ENCODE results near the gene TMPRSS5. TPM values are rescaled to one million over a fixed set of nuclear protein-coding genes. Genes with fewer than 3 reads are reported as not detected.

Gene TMPRSS5
- total and polyA plus RNA-seq, 2 of the 13 experiments (the other 11 are each of a cell fraction or from before 2014, with no cell fraction given): 0.40 to 0.96 TPM

- BruUV-seq (replicated peaks): no TSS peak
- FAIRE-seq (no peak), DNase-seq (ENCODE audit: low spot score) (no peak), ATAC-seq (no peak)
- Histone ChIP-seq H3K4me1 (ENCODE audit: insufficient read depth, low read length) (peaks cover 37% of the 10 kb centered on the region), H3K27me3 (ENCODE audit: control insufficient read depth in 1 of 2, insufficient read depth in 2 of 2, low read length in 2 of 2) (no peaks in the 10 kb centered on the region), H3K9me3 (ENCODE audit: low read length) (no peaks in the 10 kb centered on the region), H3K27ac (ENCODE audit: extremely low read length, insufficient read depth, low read length) (no peak overlapping the region), H3K36me3 (replicated peaks in 1 of 2; ENCODE audit: control insufficient read depth in 1 of 2, insufficient read depth in 2 of 2, low read length in 2 of 2) (no peaks in the 10 kb centered on the region; a peak in 1 of 5 replicates), H3K4me2 (ENCODE audit: low read depth, low read length) (no peak overlapping the region), H4K20me1 (ENCODE audit: insufficient read depth, low read length) (no peaks in the 10 kb centered on the region), H3K9ac (ENCODE audit: insufficient read depth, low read depth, low read length) (no peak overlapping the region), H2AFZ (ENCODE audit: low read length) (no peak overlapping the region), H3K4me3 (replicated peaks in 1 of 3; ENCODE audit: insufficient read depth in 1 of 3, low read depth in 2 of 3, low read length in 3 of 3) (no peak overlapping the region), H3K79me2 (ENCODE audit: insufficient read depth, low read length) (no peaks in the 10 kb centered on the region)
- in situ Hi-C loops (cut with HindIII; ENCODE audit: extremely low pct_ligation_motif_present, low pct_unique_long_range_greater_than_20kb): loop anchor here (25.0 kb wide), 1 partner anchor 187 kb away; no protein-coding TSS in a partner anchor
- intact Hi-C loops (cut with micrococcal nuclease; ENCODE audit: unreplicated experiment): no loop called here
- POLR2A ChIA-PET: no interaction called here
- TF ChIP-seq ZNF44 (CRISPR knock-in tag; IDR thresholded peaks at IDR 0.05) (no peak), SNAPC2 (CRISPR knock-in tag; IDR thresholded peaks at IDR 0.05) (no peak), ZNF780A (CRISPR knock-in tag; IDR thresholded peaks at IDR 0.05) (no peak), CREB1 (IDR thresholded peaks at IDR 0.05) (no peak), CREB1 (CRISPR knock-in tag; IDR thresholded peaks at IDR 0.05) (no peak), PHF5A (CRISPR knock-in tag; IDR thresholded peaks at IDR 0.05; ENCODE audit: low read depth, unreplicated experiment) (no peak), MBNL3 (CRISPR knock-in tag; conservative IDR thresholded peaks at IDR 0.05) (no peak)
- CTCF ChIA-PET (ENCODE audit: low intra/inter-chr PET ratio, low total read pairs): no interaction called here
- WGBS (ENCODE audit: low lambda C conversion rate): 78% methylated on average over 3 of the region's 3 CpGs
Observed at GRCh38 chr11:113724778-113725177, 18.7 kb upstream of the TMPRSS5 start.

DNA sequence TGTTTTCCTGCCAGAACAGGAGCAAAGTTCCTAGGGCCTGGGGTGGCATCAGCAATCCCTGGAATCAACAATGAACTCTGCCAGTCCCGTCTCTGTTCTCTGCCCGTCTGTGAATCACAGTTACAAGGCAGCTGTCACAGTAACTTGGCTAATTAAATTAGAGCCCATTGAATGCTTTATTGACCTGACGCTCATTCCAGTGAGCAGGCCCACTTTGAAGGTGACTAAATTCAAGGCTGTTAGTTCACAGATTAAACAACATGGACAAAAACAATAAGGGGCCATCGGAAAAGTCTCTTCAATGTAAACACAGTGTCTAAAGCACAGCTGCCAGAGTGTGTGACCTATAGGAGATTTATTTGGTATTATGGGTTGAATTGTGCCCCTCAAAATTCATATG is 17.7 kb upstream of the TMPRSS5 start:
- Histone ChIP-seq H3K4me1 (ENCODE audit: insufficient read depth, low read length) (peaks cover 37% of the 10 kb centered on the region), H3K27me3 (ENCODE audit: control insufficient read depth in 1 of 2, insufficient read depth in 2 of 2, low read length in 2 of 2) (no peaks in the 10 kb centered on the region), H2AFZ (ENCODE audit: low read length) (no peak overlapping the region), H3K36me3 (replicated peaks in 1 of 2; ENCODE audit: control insufficient read depth in 1 of 2, insufficient read depth in 2 of 2, low read length in 2 of 2) (no peaks in the 10 kb centered on the region; a peak in 1 of 5 replicates), H3K4me3 (replicated peaks in 1 of 3; ENCODE audit: insufficient read depth in 1 of 3, low read depth in 2 of 3, low read length in 3 of 3) (no peak overlapping the region), H3K4me2 (ENCODE audit: low read depth, low read length) (no peak overlapping the region), H4K20me1 (ENCODE audit: insufficient read depth, low read length) (no peaks in the 10 kb centered on the region), H3K27ac (ENCODE audit: extremely low read length, insufficient read depth, low read length) (no peak overlapping the region), H3K9ac (ENCODE audit: insufficient read depth, low read depth, low read length) (no peak overlapping the region), H3K9me3 (ENCODE audit: low read length) (no peaks in the 10 kb centered on the region), H3K79me2 (ENCODE audit: insufficient read depth, low read length) (no peaks in the 10 kb centered on the region)
- DNase-seq (ENCODE audit: low spot score) (peak; percentile 5), FAIRE-seq (no peak), ATAC-seq (peak; percentile 31; the same call in 1 of the 3 replicates)
- CTCF ChIA-PET (ENCODE audit: low intra/inter-chr PET ratio, low total read pairs): no interaction called here
- POLR2A ChIA-PET: no interaction called here
- WGBS (ENCODE audit: low lambda C conversion rate): 35% methylated on average over 4 of the region's 4 CpGs
- intact Hi-C loops (cut with micrococcal nuclease; ENCODE audit: unreplicated experiment) (no loop called here), in situ Hi-C loops (cut with HindIII; ENCODE audit: extremely low pct_ligation_motif_present, low pct_unique_long_range_greater_than_20kb) (no loop called here)
- no TSS peak for BruUV-seq (replicated peaks)
- TF ChIP-seq SOX13 (IDR thresholded peaks at IDR 0.05) (peak; percentile 19; the same call in 1 of the 2 replicates), SOX13 (CRISPR knock-in tag; conservative IDR thresholded peaks at IDR 0.05 in 1 of 2, IDR thresholded peaks at IDR 0.05 in 1 of 2) (peak in 1 of 2 experiments; percentile 64; a peak in 1 of 4 replicates), TCF7 (IDR thresholded peaks at IDR 0.05; ENCODE audit: low read depth) (0 out of 2 replicates have a peak, but pooled peaks have one; percentile 48), GTF2F1 (IDR thresholded peaks at IDR 0.05; ENCODE audit: low read length) (no peak), ATAD3A (CRISPR knock-in tag; IDR thresholded peaks at IDR 0.05) (no peak), CREB3 (CRISPR knock-in tag; IDR thresholded peaks at IDR 0.05) (no peak), SOX6 (IDR thresholded peaks at IDR 0.05) (no peak), SOX6 (CRISPR knock-in tag; IDR thresholded peaks at IDR 0.05) (peak; percentile 62; the same call in 1 of the 2 replicates), ZNF180 (CRISPR knock-in tag; IDR thresholded peaks at IDR 0.05; ENCODE audit: borderline replicate concordance, low read depth) (no peak)
- TF ChIP-seq, protein P1, sequence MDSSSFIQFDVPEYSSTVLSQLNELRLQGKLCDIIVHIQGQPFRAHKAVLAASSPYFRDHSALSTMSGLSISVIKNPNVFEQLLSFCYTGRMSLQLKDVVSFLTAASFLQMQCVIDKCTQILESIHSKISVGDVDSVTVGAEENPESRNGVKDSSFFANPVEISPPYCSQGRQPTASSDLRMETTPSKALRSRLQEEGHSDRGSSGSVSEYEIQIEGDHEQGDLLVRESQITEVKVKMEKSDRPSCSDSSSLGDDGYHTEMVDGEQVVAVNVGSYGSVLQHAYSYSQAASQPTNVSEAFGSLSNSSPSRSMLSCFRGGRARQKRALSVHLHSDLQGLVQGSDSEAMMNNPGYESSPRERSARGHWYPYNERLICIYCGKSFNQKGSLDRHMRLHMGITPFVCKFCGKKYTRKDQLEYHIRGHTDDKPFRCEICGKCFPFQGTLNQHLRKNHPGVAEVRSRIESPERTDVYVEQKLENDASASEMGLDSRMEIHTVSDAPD (CRISPR knock-in tag; IDR thresholded peaks at IDR 0.05): no peak
